ENCODE results near the gene PCSK6.

GRCh38 chr15:101328001-101328400, 161.5 kb downstream of the PCSK6 start:
- TF ChIP-seq CTCF (IDR thresholded peaks at IDR 0.05), result no peak
- TF ChIP-seq POLR2A (IDR thresholded peaks at IDR 0.05), result no peak

Data from uterus (tissue), 2 donors.